HCT116 (cell line): ENCODE measurements around the gene SPOCK3. TPM values are rescaled to one million over a fixed set of nuclear protein-coding genes. Genes with fewer than 3 reads are reported as not detected.

Source experiments
- ATAC-seq: fragments of 200-7000 bp; cut with Tn5 transposase; 2 replicates; pipeline ENCODE4 v1.9.1; 2020; ENCODE audit warnings: mild to moderate bottlenecking, moderate library complexity
- BruUV-seq: library from RNA; stranded (reverse); fragments of 400-500 nt; replicated peaks from 2 replicates; lab custom pipeline; 2021; lab: Mats Ljungman, UMichigan
- CTCF ChIA-PET: fragments of 300-600 bp; sonication (Branson Sonifier 250); formaldehyde crosslinking; loops from one replicate; lab custom pipeline; 2021; ENCODE audit warnings: antibody characterized with exemption; lab: Charles Lee
- POLR2A ChIA-PET: fragments of 300-600, 350-600 bp; sonication (Branson Sonifier 250); formaldehyde crosslinking; loops from one replicate; lab custom pipeline; 2021; ENCODE audit warnings: antibody characterized with exemption; lab: Charles Lee
- RAD21 ChIA-PET, 2 experiments: fragments of 300-600 bp; sonication (Branson Sonifier 250); formaldehyde crosslinking; loops; one replicate each; lab custom pipeline; 2023; ENCODE audit warnings: low total read pairs in 2 of 2; ENCODE audit not compliant: uncharacterized antibody in 2 of 2, unreplicated experiment in 2 of 2, low non-redundant PET in 1 of 2; lab: Charles Lee
- DNase-seq: peaks from one replicate; pipeline ENCODE4 v3.0.0-alpha.2; 2010; ENCODE audit warnings: low read depth, low spot score
- H2AFZ ChIP-seq: fragments of 200-600 bp; shearing (Covaris generic), sonication (generic); 2 replicates; pipeline ENCODE4 v1.6.1; 2017; ENCODE audit warnings: low read depth, mixed run types, mixed read lengths, antibody characterized with exemption, low read length; ENCODE audit not compliant: poor library complexity, severe bottlenecking
- H3K27ac ChIP-seq: 2 replicates; pipeline ENCODE4 v1.5.1; 2012; ENCODE audit warnings: low read depth, low read length
- H3K27me3 ChIP-seq: fragments of 200-600 bp; sonication (generic); 2 replicates; pipeline ENCODE4 v1.6.1; 2016; ENCODE audit warnings: mixed run types, low read length, mixed read lengths; ENCODE audit not compliant: insufficient read depth
- H3K36me3 ChIP-seq, 2 experiments: fragments of 200-500 bp in 1 of 2; fragments of 200-600 bp in 1 of 2; sonication (Bioruptor generic) in 1 of 2; sonication (generic) in 1 of 2; 2 replicates each; pipeline versions ENCODE4 v1.5.1 to v1.6.1; 2014 to 2016; ENCODE audit warnings: low read length in 2 of 2, inconsistent platforms in 1 of 2, mixed read lengths in 1 of 2, mixed run types in 1 of 2; ENCODE audit not compliant: insufficient read depth in 2 of 2, control insufficient read depth in 1 of 2
- H3K4me1 ChIP-seq, 2 experiments: fragments of 200-600 bp in 1 of 2; sonication (generic) in 1 of 2; 2 replicates each; pipeline versions ENCODE4 v1.5.1 to v1.6.1; 2012 to 2017; ENCODE audit warnings: low read length in 2 of 2, inconsistent platforms in 1 of 2, mild to moderate bottlenecking in 1 of 2, mixed read lengths in 1 of 2, mixed run types in 1 of 2, moderate library complexity in 1 of 2; ENCODE audit not compliant: insufficient read depth in 2 of 2, control insufficient read depth in 1 of 2
- H3K4me2 ChIP-seq: fragments of 200-600 bp; sonication (generic); 2 replicates; pipeline ENCODE4 v1.6.1; 2017; ENCODE audit warnings: mixed run types, low read length, mixed read lengths
- H3K4me3 ChIP-seq, 2 experiments: fragments of 200-600 bp in 1 of 2; sonication (generic) in 1 of 2; replicated peaks in 1 of 2; 2 replicates each; pipeline ENCODE4 v1.5.1; 2011 to 2016; ENCODE audit warnings: low read length in 2 of 2, control low read depth in 1 of 2, low read depth in 1 of 2, mild to moderate bottlenecking in 1 of 2, mixed read lengths in 1 of 2, mixed run types in 1 of 2
- H3K79me2 ChIP-seq: fragments of 200-600 bp; sonication (generic); 2 replicates; pipeline ENCODE4 v1.6.1; 2017; ENCODE audit warnings: mild to moderate bottlenecking, mixed run types, low read length, moderate library complexity, mixed read lengths; ENCODE audit not compliant: insufficient read depth
- H3K9ac ChIP-seq: fragments of 200-600 bp; sonication (generic); 2 replicates; pipeline ENCODE4 v1.6.1; 2016; ENCODE audit warnings: low read length, mixed read lengths
- H3K9me2 ChIP-seq: fragments of 200-600 bp; sonication (generic), shearing (Covaris generic); 2 replicates; pipeline ENCODE4 v1.6.1; 2017; ENCODE audit warnings: mixed run types, mild to moderate bottlenecking, moderate library complexity; ENCODE audit not compliant: insufficient read depth
- H3K9me3 ChIP-seq, 2 experiments: fragments of 200-500 bp in 1 of 2; fragments of 200-600 bp in 1 of 2; sonication (Bioruptor generic) in 1 of 2; sonication (generic) in 1 of 2; 2 replicates each; pipeline ENCODE4 v1.6.1; 2014 to 2017; ENCODE audit warnings: low read length in 2 of 2, mixed read lengths in 2 of 2, inconsistent platforms in 1 of 2, low read depth in 1 of 2, mild to moderate bottlenecking in 1 of 2, mixed run types in 1 of 2, moderate library complexity in 1 of 2; ENCODE audit not compliant: control insufficient read depth in 1 of 2, insufficient read depth in 1 of 2
- H4K20me1 ChIP-seq: fragments of 200-600 bp; sonication (generic), shearing (Covaris generic); 2 replicates; pipeline ENCODE4 v1.6.1; 2017; ENCODE audit warnings: mixed run types, mild to moderate bottlenecking, moderate library complexity; ENCODE audit not compliant: insufficient read depth
- CTCF ChIP-seq, 3 experiments: fragments of 200-600 bp in 1 of 3; sonication (generic) in 1 of 3; IDR thresholded peaks in 2 of 3; conservative IDR thresholded peaks in 1 of 3; 2 replicates each; pipeline ENCODE4 v1.5.1; 2012 to 2017; ENCODE audit warnings: low read depth in 2 of 3, low read length in 2 of 3, antibody characterized with exemption in 1 of 3, borderline replicate concordance in 1 of 3, control low read depth in 1 of 3, mild to moderate bottlenecking in 1 of 3, mixed read lengths in 1 of 3, mixed run types in 1 of 3, moderate library complexity in 1 of 3; ENCODE audit not compliant: insufficient read depth in 1 of 3
- EZH2phosphoT487 ChIP-seq: fragments of 200-600 bp; IDR thresholded peaks from 2 replicates; pipeline ENCODE4 v1.6.1; 2018; ENCODE audit warnings: antibody characterized with exemption, borderline replicate concordance
- POLR2AphosphoS5 ChIP-seq: IDR thresholded peaks from 2 replicates; pipeline ENCODE4 v1.6.1; 2011; ENCODE audit warnings: mild to moderate bottlenecking, low read depth, low read length, moderate library complexity
- RAD21 ChIP-seq: IDR thresholded peaks from 2 replicates; pipeline ENCODE4 v1.6.1; 2012; ENCODE audit warnings: low read depth, mild to moderate bottlenecking
- SIN3A ChIP-seq: IDR thresholded peaks from 2 replicates; pipeline ENCODE4 v1.6.1; 2012; ENCODE audit warnings: low read depth
- ZBTB33 ChIP-seq: IDR thresholded peaks from 2 replicates; pipeline ENCODE4 v1.6.1; 2011; ENCODE audit warnings: mild to moderate bottlenecking, low read length, moderate library complexity; ENCODE audit not compliant: insufficient replicate concordance; ENCODE audit errors: extremely low read depth
- intact Hi-C: fragments of 100-400 bp; cut with micrococcal nuclease; formaldehyde crosslinking; loops from 2 replicates; pipeline ENCODE4 v1.10.0; 2022
- total RNA-seq: library from RNA; stranded (reverse); gene quantifications from one replicate; pipeline ENCODE4 v1.2.1, GENCODE V29; 2021; ENCODE audit not compliant: unreplicated experiment
- TF ChIP-seq, protein P1 (sequence below): IDR thresholded peaks from 2 replicates; pipeline ENCODE4 v1.6.1; 2012; ENCODE audit warnings: low read depth
- TF ChIP-seq, protein P2 (sequence below): IDR thresholded peaks from 2 replicates; pipeline ENCODE4 v1.6.1; 2012

SPOCK3 gene
- total RNA-seq, 1 experiment from 2014 or later: 1.7 TPM

GRCh38 chr4:167185465-167185864 is 48.8 kb downstream of the SPOCK3 start:
- DNase-seq (no peak), ATAC-seq (no peak)
- Histone ChIP-seq H3K9me2 (no peaks in the 10 kb centered on the region), H3K27ac (no peak overlapping the region), H3K27me3 (no peaks in the 10 kb centered on the region), H3K36me3 (no peaks in the 10 kb centered on the region), H3K4me2 (no peak overlapping the region), H3K4me1 (no peaks in the 10 kb centered on the region), H3K79me2 (no peaks in the 10 kb centered on the region), H4K20me1 (no peaks in the 10 kb centered on the region), H2AFZ (no peak overlapping the region), H3K9ac (no peak overlapping the region), H3K4me3 (no peak overlapping the region), H3K9me3 (no peaks in the 10 kb centered on the region)
- ChIA-PET RAD21 (no interaction called here), POLR2A (no interaction called here), CTCF (no interaction called here)
- no TSS peak for BruUV-seq
- intact Hi-C loops: no loop called here
- no peak for TF ChIP-seq RAD21
- no peak for TF ChIP-seq ZBTB33
- no peak for TF ChIP-seq EZH2phosphoT487
- no peak for TF ChIP-seq POLR2AphosphoS5
- TF ChIP-seq, protein P1, sequence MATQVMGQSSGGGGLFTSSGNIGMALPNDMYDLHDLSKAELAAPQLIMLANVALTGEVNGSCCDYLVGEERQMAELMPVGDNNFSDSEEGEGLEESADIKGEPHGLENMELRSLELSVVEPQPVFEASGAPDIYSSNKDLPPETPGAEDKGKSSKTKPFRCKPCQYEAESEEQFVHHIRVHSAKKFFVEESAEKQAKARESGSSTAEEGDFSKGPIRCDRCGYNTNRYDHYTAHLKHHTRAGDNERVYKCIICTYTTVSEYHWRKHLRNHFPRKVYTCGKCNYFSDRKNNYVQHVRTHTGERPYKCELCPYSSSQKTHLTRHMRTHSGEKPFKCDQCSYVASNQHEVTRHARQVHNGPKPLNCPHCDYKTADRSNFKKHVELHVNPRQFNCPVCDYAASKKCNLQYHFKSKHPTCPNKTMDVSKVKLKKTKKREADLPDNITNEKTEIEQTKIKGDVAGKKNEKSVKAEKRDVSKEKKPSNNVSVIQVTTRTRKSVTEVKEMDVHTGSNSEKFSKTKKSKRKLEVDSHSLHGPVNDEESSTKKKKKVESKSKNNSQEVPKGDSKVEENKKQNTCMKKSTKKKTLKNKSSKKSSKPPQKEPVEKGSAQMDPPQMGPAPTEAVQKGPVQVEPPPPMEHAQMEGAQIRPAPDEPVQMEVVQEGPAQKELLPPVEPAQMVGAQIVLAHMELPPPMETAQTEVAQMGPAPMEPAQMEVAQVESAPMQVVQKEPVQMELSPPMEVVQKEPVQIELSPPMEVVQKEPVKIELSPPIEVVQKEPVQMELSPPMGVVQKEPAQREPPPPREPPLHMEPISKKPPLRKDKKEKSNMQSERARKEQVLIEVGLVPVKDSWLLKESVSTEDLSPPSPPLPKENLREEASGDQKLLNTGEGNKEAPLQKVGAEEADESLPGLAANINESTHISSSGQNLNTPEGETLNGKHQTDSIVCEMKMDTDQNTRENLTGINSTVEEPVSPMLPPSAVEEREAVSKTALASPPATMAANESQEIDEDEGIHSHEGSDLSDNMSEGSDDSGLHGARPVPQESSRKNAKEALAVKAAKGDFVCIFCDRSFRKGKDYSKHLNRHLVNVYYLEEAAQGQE: no peak
- TF ChIP-seq CTCF (IDR thresholded peaks at IDR 0.05 in 2 of 3, conservative IDR thresholded peaks at IDR 0.05 in 1 of 3; ENCODE audit: borderline replicate concordance in 1 of 3, insufficient read depth in 1 of 3, low read depth in 2 of 3, low read length in 2 of 3): no peak
- TF ChIP-seq, protein P2, sequence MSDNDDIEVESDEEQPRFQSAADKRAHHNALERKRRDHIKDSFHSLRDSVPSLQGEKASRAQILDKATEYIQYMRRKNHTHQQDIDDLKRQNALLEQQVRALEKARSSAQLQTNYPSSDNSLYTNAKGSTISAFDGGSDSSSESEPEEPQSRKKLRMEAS: no peak
- no peak for TF ChIP-seq SIN3A
